A673 (cell line): ENCODE data around the gene CCDC77. TPM values are rescaled to one million over a fixed set of nuclear protein-coding genes. Genes with fewer than 3 reads are reported as not detected.

Source experiments
- BruUV-seq: library from RNA; stranded (reverse); fragments of 400-500 nt; replicated peaks from 2 replicates; lab custom pipeline; 2021; lab: Mats Ljungman, UMichigan
- CTCF ChIA-PET: fragments of 300-600 bp; sonication (Branson Sonifier 250); formaldehyde crosslinking; loops from one replicate; lab custom pipeline; 2022; ENCODE audit warnings: antibody characterized with exemption; lab: Charles Lee
- POLR2A ChIA-PET: fragments of 300-600 bp; sonication (Branson Sonifier 250); formaldehyde crosslinking; loops from one replicate; lab custom pipeline; 2022; ENCODE audit warnings: antibody characterized with exemption; ENCODE audit not compliant: low non-redundant PET; lab: Charles Lee
- DNase-seq: peaks from one replicate; pipeline ENCODE4 v3.0.0-alpha.2; 2015; ENCODE audit warnings: low spot score
- H3K27ac ChIP-seq: fragments of 200-600 bp; sonication (generic); 2 replicates; pipeline ENCODE4 v1.5.1; 2016; ENCODE audit warnings: mixed run types, low read depth, mild to moderate bottlenecking, mixed read lengths, antibody characterized with exemption, low read length; ENCODE audit not compliant: poor library complexity, severe bottlenecking
- H3K27me3 ChIP-seq: fragments of 200-600 bp; sonication (generic); replicated peaks from 2 replicates; pipeline ENCODE4 v1.6.1; 2017; ENCODE audit warnings: mixed run types, low read depth, mild to moderate bottlenecking, mixed read lengths, antibody characterized with exemption, low read length; ENCODE audit not compliant: insufficient read depth, poor library complexity
- H3K36me3 ChIP-seq: fragments of 200-600 bp; sonication (generic); 2 replicates; pipeline ENCODE4 v1.6.1; 2016; ENCODE audit warnings: mixed run types, mild to moderate bottlenecking, mixed read lengths, antibody characterized with exemption, low read length; ENCODE audit not compliant: insufficient read depth, poor library complexity, severe bottlenecking
- H3K4me1 ChIP-seq: fragments of 200-600 bp; sonication (generic); 2 replicates; pipeline ENCODE4 v1.6.1; 2017; ENCODE audit warnings: mixed run types, mild to moderate bottlenecking, mixed read lengths, antibody characterized with exemption, low read length; ENCODE audit not compliant: insufficient read depth, poor library complexity, severe bottlenecking
- H3K4me3 ChIP-seq: fragments of 200-600 bp; sonication (generic); 2 replicates; pipeline ENCODE4 v1.5.1; 2016; ENCODE audit warnings: low read depth, mixed run types, mild to moderate bottlenecking, mixed read lengths, low read length; ENCODE audit not compliant: poor library complexity, severe bottlenecking
- H3K9me3 ChIP-seq: fragments of 200-600 bp; sonication (generic); 2 replicates; pipeline ENCODE4 v1.6.1; 2016; ENCODE audit warnings: mixed run types, low read depth, mild to moderate bottlenecking, mixed read lengths, antibody characterized with exemption, low read length; ENCODE audit not compliant: poor library complexity, severe bottlenecking
- CTCF ChIP-seq: fragments of 300-800, 200-600 bp; sonication (generic); conservative IDR thresholded peaks from 2 replicates; pipeline ENCODE4 v1.5.1; 2017; ENCODE audit warnings: low read depth, mild to moderate bottlenecking, antibody characterized with exemption, low read length, moderate library complexity, mixed read lengths
- EZH2 ChIP-seq: fragments of 200-600 bp; sonication (generic); IDR thresholded peaks from 2 replicates; pipeline ENCODE4 v1.6.1; 2017; ENCODE audit warnings: borderline replicate concordance, low read depth, mild to moderate bottlenecking, mixed read lengths, antibody characterized with exemption, low read length; ENCODE audit not compliant: poor library complexity, severe bottlenecking
- intact Hi-C: fragments of 100-400 bp; cut with micrococcal nuclease; formaldehyde crosslinking; loops from one replicate; pipeline ENCODE4 v1.10.0; 2022; ENCODE audit not compliant: unreplicated experiment
- total RNA-seq: library from RNA; stranded (reverse); gene quantifications from 2 replicates; pipeline ENCODE4 v1.2.3, GENCODE V29; 2021

Gene CCDC77
- total RNA-seq, 1 experiment from 2014 or later = 44.4 TPM

GRCh38 chr12:400828-401227, 616 bp upstream of the CCDC77 start:
- peak overlapping the region; percentile 77 for H3K27ac ChIP-seq
- DNase-seq = no peak
- CTCF ChIA-PET = no interaction called here
- BruUV-seq = no TSS peak
- intact Hi-C loops = no loop called here
- H3K4me3 ChIP-seq = peak overlapping the region; percentile 81
- TF ChIP-seq EZH2 = no peak
- TF ChIP-seq CTCF = no peak
- no peaks in the 10 kb centered on the region for H3K9me3 ChIP-seq
- peaks cover 9% of the 10 kb centered on the region for H3K36me3 ChIP-seq
- H3K27me3 ChIP-seq = no peaks in the 10 kb centered on the region
- H3K4me1 ChIP-seq = peaks cover 13% of the 10 kb centered on the region
- POLR2A ChIA-PET = no interaction called here

- ChIA-PET POLR2A (no interaction called here), CTCF (no interaction called here)
- intact Hi-C loops = no loop called here
- peak overlapping the region; percentile 77 for H3K27ac ChIP-seq
- BruUV-seq = TSS peak; percentile 94
- H3K4me1 ChIP-seq = peaks cover 23% of the 10 kb centered on the region
- no peaks in the 10 kb centered on the region for H3K9me3 ChIP-seq
- H3K36me3 ChIP-seq = peaks cover 9% of the 10 kb centered on the region
- H3K27me3 ChIP-seq = no peaks in the 10 kb centered on the region
- peak; percentile 62 for DNase-seq
- peak overlapping the region; percentile 81 for H3K4me3 ChIP-seq
- TF ChIP-seq EZH2 (no peak), CTCF (peak; percentile 54; the same call in 1 of the 2 replicates)
These were observed 565 bp downstream of the CCDC77 start for GRCh38 chr12:402029-402389.

GRCh38 chr12:414859-415258, 13.4 kb downstream of the CCDC77 start:
- Histone ChIP-seq H3K36me3 (peaks cover 73% of the 10 kb centered on the region), H3K27ac (no peak overlapping the region), H3K27me3 (no peaks in the 10 kb centered on the region), H3K4me1 (no peaks in the 10 kb centered on the region), H3K4me3 (no peak overlapping the region), H3K9me3 (no peaks in the 10 kb centered on the region)
- DNase-seq = no peak
- ChIA-PET CTCF (no interaction called here), POLR2A (no interaction called here)
- BruUV-seq = no TSS peak
- intact Hi-C loops = no loop called here
- TF ChIP-seq CTCF = no peak
- no peak for TF ChIP-seq EZH2
